GM23248 (cell line): ENCODE measurements around the gene CPNE5. TPM values are rescaled to one million over a fixed set of nuclear protein-coding genes. Genes with fewer than 3 reads are reported as not detected.

Experiments used
- DNase-seq: peaks from one replicate; pipeline ENCODE4 v3.0.0-alpha.2; 2015
- H2AFZ ChIP-seq: fragments of 200-600 bp; sonication (generic); 2 replicates; pipeline ENCODE4 v1.6.1; 2016; ENCODE audit warnings: antibody characterized with exemption
- H3F3A ChIP-seq: fragments of 200-600 bp; sonication (generic); 2 replicates; pipeline ENCODE4 v1.6.1; 2016; ENCODE audit warnings: mild to moderate bottlenecking, antibody characterized with exemption, mixed run types; ENCODE audit not compliant: insufficient read depth
- H3K27ac ChIP-seq: fragments of 200-600 bp; sonication (generic); 2 replicates; pipeline ENCODE4 v1.5.1; 2016; ENCODE audit warnings: mild to moderate bottlenecking
- H3K27me3 ChIP-seq: fragments of 200-600 bp; sonication (generic); replicated peaks from 2 replicates; pipeline ENCODE4 v1.6.1; 2016; ENCODE audit warnings: mild to moderate bottlenecking; ENCODE audit not compliant: insufficient read depth
- H3K36me3 ChIP-seq: fragments of 200-600 bp; sonication (generic); 2 replicates; pipeline ENCODE4 v1.6.1; 2016; ENCODE audit warnings: low read depth, mild to moderate bottlenecking
- H3K4me1 ChIP-seq: fragments of 200-600 bp; sonication (generic); 2 replicates; pipeline ENCODE4 v1.6.1; 2016; ENCODE audit warnings: mild to moderate bottlenecking; ENCODE audit not compliant: insufficient read depth
- H3K4me2 ChIP-seq: fragments of 200-600 bp; sonication (generic); one replicate; pipeline ENCODE4 v1.6.1; 2016; ENCODE audit warnings: mild to moderate bottlenecking; ENCODE audit not compliant: unreplicated experiment
- H3K4me3 ChIP-seq: fragments of 200-600 bp; sonication (generic); 2 replicates; pipeline ENCODE4 v1.5.1; 2016; ENCODE audit warnings: mild to moderate bottlenecking
- H3K79me2 ChIP-seq: fragments of 200-600 bp; sonication (generic); 2 replicates; pipeline ENCODE4 v1.6.1; 2016; ENCODE audit warnings: mild to moderate bottlenecking; ENCODE audit not compliant: insufficient read depth
- H3K9ac ChIP-seq: fragments of 200-600 bp; sonication (generic); 2 replicates; pipeline ENCODE4 v1.6.1; 2016; ENCODE audit warnings: mild to moderate bottlenecking
- H3K9me2 ChIP-seq: fragments of 200-600 bp; sonication (generic); 2 replicates; pipeline ENCODE4 v1.6.1; 2016; ENCODE audit warnings: mixed run types, mild to moderate bottlenecking, moderate library complexity; ENCODE audit not compliant: insufficient read depth
- H3K9me3 ChIP-seq: fragments of 200-600 bp; sonication (generic); one replicate; pipeline ENCODE4 v1.6.1; 2017; ENCODE audit warnings: low read depth
- H4K20me1 ChIP-seq: fragments of 200-600 bp; sonication (generic); 2 replicates; pipeline ENCODE4 v1.6.0; 2016; ENCODE audit not compliant: insufficient read depth
- EZH2 ChIP-seq: fragments of 200-600 bp; sonication (generic); IDR thresholded peaks from 2 replicates; pipeline ENCODE4 v1.6.1; 2018; ENCODE audit warnings: antibody characterized with exemption, mild to moderate bottlenecking; ENCODE audit not compliant: insufficient read depth, poor library complexity, severe bottlenecking
- EZH2phosphoT487 ChIP-seq: fragments of 200-600 bp; sonication (generic); IDR thresholded peaks from 2 replicates; pipeline ENCODE4 v1.6.1; 2018; ENCODE audit warnings: antibody characterized with exemption, moderate library complexity, mild to moderate bottlenecking, low read depth; ENCODE audit not compliant: insufficient read depth
- whole genome bisulfite sequencing, 2 experiments: methylation state at CpG; one replicate each; pipeline ENCODE4 v1.1.6; 2015 to 2017; ENCODE audit warnings: low lambda C conversion rate in 2 of 2, low coverage in 1 of 2; ENCODE audit errors: missing lambda C conversion rate in 2 of 2; 5-methylcytosine and 5-hydroxymethylcytosine counted together
- in situ Hi-C: fragments of 300-500 bp; cut with MboI; formaldehyde crosslinking; loops from 2 replicates; pipeline ENCODE4 v1.15.0; 2020
- polyA plus RNA-seq: library from polyadenylated mRNA; unstranded; fragments of >200 nt; fragmentation: Nextera tagmentation; extraction: Ambion mirVana; gene quantifications from 2 replicates; pipeline ENCODE4 v1.2.1, GENCODE V29; 2016
- total RNA-seq: library from RNA; depleted of rRNA; stranded (reverse); fragments of >200 nt; shearing (Covaris generic); gene quantifications from 2 replicates; pipeline ENCODE4 v1.2.3, GENCODE V29; 2014

Gene CPNE5
- total and polyA plus RNA-seq, 2 experiments from 2014 or later: 0.23 TPM; not detected in 1

DNA sequence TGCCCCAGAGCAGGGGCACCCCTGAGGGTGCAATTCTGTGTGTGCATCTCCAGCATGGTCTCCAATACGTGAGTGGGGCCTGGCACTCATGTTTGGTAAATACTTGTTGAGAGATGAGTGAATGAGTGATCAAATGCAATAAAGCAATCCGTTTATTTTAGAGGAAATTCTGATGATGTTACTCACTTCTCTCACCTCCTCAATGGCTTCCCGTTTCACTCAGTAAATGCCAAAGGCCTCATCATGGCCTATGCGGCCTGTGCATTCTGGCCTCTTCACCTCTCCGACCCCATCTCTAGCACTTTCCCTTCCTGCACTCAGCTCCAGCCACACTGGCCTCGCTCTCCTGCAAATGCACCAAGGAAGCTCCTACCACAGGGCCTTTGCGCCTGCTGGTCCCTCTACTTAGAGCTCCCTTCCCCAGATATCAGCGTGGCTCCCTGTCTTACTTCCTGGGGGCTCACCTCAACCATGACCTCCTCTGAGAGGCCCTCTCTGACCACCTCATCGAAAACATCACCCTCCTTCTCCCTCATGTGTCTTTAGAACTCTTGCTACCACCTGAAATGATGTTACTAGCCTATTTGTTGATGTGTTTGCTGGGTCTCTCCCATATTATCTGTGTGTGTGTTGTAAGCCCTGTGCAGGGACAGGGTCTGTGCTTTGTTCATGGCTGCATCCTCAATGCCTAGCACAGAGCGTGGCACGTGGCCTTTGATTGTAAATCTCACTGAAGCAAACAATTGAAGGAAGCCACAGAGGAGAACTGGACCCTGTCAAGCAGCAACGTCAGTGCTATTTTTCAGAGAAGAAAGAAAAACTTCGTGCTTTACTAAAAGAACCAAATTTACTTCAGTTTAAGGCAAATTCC lies 99.1 kb downstream of the CPNE5 start:
- no peak overlapping the region for H3K4me3 ChIP-seq
- no peaks in the 10 kb centered on the region for H3K36me3 ChIP-seq
- no peaks in the 10 kb centered on the region for H4K20me1 ChIP-seq
- TF ChIP-seq EZH2phosphoT487: no peak
- TF ChIP-seq EZH2: no peak
- no peak overlapping the region for H3K9ac ChIP-seq
- in situ Hi-C loops: no loop called here
- no peak overlapping the region for H3K27ac ChIP-seq
- peaks cover 11% of the 10 kb centered on the region for H3K4me1 ChIP-seq
- H2AFZ ChIP-seq: no peak overlapping the region
- peaks cover 8% of the 10 kb centered on the region; the same call in 1 of the 2 replicates for H3F3A ChIP-seq
- no peaks in the 10 kb centered on the region for H3K79me2 ChIP-seq
- no peaks in the 10 kb centered on the region for H3K9me3 ChIP-seq
- peak; percentile 41 for DNase-seq
- H3K9me2 ChIP-seq: no peaks in the 10 kb centered on the region
- no peaks in the 10 kb centered on the region for H3K27me3 ChIP-seq
- no peak overlapping the region for H3K4me2 ChIP-seq
- 68 to 70% methylated on average over 13 of the region's 13 CpGs for WGBS, 2 experiments

DNA sequence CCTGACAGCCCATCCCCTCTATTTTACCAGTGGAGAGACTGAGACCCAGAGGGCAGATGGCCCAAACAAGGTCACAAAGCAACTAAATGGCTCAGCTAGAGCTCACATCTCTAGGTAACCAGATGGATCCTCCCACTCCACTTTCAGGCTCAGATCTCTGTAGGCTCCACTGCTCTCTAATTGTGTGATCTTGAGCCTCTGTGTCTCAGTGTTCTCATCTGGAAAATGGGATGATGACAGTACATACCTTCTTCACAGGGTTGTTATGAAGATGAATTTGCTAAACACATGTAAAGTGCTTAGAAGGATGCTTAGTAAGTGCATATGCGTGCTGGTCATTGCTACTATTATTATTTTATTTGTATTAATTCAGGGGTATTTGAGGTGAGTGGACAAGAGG lies 101.1 kb downstream of the CPNE5 start:
- Histone ChIP-seq H2AFZ (no peak overlapping the region), H3K4me2 (no peak overlapping the region), H3K79me2 (no peaks in the 10 kb centered on the region), H3K9me2 (no peaks in the 10 kb centered on the region), H3F3A (peaks cover 8% of the 10 kb centered on the region; the same call in 1 of the 2 replicates), H3K9me3 (no peaks in the 10 kb centered on the region), H3K4me1 (peaks cover 17% of the 10 kb centered on the region), H3K27ac (no peak overlapping the region), H4K20me1 (no peaks in the 10 kb centered on the region), H3K27me3 (no peaks in the 10 kb centered on the region), H3K4me3 (no peak overlapping the region), H3K36me3 (no peaks in the 10 kb centered on the region), H3K9ac (no peak overlapping the region)
- no peak for DNase-seq
- TF ChIP-seq EZH2phosphoT487: no peak
- no peak for TF ChIP-seq EZH2
- WGBS, 2 experiments: 100% methylated on average over 1 of the region's 1 CpG
- in situ Hi-C loops: no loop called here

DNA sequence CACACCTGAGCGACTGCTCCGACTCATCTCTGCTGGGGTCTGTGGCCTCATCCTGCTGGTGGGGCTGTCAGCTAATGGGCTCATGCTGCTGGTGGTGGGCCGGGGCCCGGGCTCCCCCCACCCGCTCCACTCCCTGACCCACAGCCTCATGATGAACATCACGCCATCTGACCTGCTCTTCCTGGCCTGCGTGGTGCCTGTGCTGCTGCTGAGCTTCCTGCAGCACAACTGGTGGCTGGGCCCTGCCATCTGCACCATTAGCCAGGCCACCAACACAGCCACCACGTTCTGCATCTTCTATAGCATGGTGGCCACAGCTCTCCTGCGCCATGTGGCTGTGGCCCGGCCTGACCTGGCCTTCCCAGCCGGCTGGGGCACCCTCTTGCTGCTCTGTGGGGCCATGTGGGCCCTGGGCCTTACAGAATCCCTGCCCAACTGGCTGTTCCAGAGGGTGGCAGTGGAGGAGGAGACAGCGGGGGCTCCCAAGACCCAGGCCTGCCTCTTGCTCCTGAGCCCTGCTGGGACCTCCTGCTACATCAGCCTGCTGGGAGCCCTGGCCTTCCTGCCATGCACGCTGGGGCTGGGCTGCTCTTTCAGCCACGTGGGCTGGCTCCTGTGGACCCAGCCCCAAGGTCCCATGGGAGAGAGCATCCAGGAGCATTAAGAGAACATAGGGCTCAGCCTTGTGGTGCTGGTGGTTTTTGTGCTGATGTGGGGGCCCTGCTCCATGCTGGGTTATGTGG lies 102.0 kb downstream of the CPNE5 start:
- H3K79me2 ChIP-seq: no peaks in the 10 kb centered on the region
- TF ChIP-seq EZH2 (no peak), EZH2phosphoT487 (no peak)
- WGBS, 2 experiments: 89 to 92% methylated on average over 13 to 14 of the region's 14 CpGs

More for the DNA sequence above, 102.0 kb downstream of the CPNE5 start:
- no peaks in the 10 kb centered on the region for H3K27me3 ChIP-seq
- no peak overlapping the region for H2AFZ ChIP-seq
- H4K20me1 ChIP-seq: no peaks in the 10 kb centered on the region
- H3K9me3 ChIP-seq: no peaks in the 10 kb centered on the region
- H3K9ac ChIP-seq: no peak overlapping the region
- H3K4me3 ChIP-seq: no peak overlapping the region
- H3K27ac ChIP-seq: no peak overlapping the region
- no peak overlapping the region for H3K4me2 ChIP-seq
- peaks cover 8% of the 10 kb centered on the region; the same call in 1 of the 2 replicates for H3F3A ChIP-seq
- DNase-seq: no peak
- in situ Hi-C loops: no loop called here
- H3K36me3 ChIP-seq: no peaks in the 10 kb centered on the region
- H3K9me2 ChIP-seq: no peaks in the 10 kb centered on the region
- peaks cover 17% of the 10 kb centered on the region for H3K4me1 ChIP-seq
